Measurements from ENCODE around the gene ZXDB.
A peak's percentile ranks its signal among the peaks of the same experiment; 100 is the strongest.
"Not testable (repeated sequence)": the region's sequence is repeated elsewhere in the genome, so short reads cannot be mapped to it uniquely, and the experiment has no call there.

Gene ZXDB

DNA sequence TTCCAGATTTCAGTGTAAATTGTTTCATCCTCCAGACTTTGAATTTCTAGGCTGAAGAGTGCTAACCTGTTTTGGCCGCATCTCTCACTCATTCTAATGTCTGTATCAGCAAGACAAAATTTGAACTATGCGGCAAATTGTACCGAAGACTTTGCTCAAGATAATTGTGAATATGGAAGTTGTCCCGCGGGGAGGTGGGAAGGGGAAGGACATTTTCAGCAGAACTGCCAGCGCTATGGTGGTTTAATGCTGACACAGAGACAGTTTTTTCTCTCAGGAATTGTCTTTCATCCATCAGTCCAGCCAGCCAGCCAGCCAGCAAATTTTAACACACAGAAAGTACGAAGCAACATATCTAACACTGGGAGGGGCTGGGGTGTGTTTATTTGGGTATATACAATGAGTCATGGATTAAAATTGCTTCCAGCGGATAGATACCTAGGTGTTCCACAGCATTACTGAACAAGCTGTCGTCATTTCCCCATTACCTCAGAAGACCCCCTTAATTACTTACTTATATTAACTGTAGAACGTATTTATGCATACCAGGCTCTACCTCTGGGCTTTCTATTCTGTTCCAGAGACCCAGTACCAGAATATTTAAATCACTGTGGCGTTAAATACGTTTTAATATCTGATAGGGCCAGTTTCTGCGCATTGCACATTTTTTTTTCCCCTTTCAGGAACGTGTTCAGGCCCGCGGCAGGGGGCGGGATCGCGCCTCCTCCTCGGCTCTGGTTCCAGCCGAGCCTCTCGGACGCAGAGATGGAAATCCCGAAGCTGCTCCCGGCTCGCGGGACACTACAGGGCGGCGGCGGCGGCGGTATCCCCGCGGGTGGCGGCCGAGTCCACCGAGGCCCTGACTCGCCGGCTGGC, at the start of gene ZXDB:
Gene ZXDB, plus strand, starts transcription at position 728 of the 876 bp plus-strand sequence. Its CDS starts 38 bp downstream, at position 766.
- DNase-seq (ENCODE audit: extremely low read depth, low read depth), result not testable (repeated sequence)
- H3K4me3 ChIP-seq (replicated peaks; ENCODE audit: low read depth, low read length), result peak within 1 kb of the TSS; percentile 46

- TF ChIP-seq, protein P1, sequence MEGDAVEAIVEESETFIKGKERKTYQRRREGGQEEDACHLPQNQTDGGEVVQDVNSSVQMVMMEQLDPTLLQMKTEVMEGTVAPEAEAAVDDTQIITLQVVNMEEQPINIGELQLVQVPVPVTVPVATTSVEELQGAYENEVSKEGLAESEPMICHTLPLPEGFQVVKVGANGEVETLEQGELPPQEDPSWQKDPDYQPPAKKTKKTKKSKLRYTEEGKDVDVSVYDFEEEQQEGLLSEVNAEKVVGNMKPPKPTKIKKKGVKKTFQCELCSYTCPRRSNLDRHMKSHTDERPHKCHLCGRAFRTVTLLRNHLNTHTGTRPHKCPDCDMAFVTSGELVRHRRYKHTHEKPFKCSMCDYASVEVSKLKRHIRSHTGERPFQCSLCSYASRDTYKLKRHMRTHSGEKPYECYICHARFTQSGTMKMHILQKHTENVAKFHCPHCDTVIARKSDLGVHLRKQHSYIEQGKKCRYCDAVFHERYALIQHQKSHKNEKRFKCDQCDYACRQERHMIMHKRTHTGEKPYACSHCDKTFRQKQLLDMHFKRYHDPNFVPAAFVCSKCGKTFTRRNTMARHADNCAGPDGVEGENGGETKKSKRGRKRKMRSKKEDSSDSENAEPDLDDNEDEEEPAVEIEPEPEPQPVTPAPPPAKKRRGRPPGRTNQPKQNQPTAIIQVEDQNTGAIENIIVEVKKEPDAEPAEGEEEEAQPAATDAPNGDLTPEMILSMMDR (IDR thresholded peaks at IDR 0.05; ENCODE audit: low read depth, low read length, missing control alignments), result no peak
- no peak overlapping the region for H3K4me3 ChIP-seq (replicated peaks; ENCODE audit: low read depth, low read length)
- DNase-seq (ENCODE audit: extremely low read depth, low read depth), result no peak
Measured at GRCh38 chrX:57565198-57565597, 26.6 kb upstream of the ZXDB start.

- no peak overlapping the region for H3K4me3 ChIP-seq (replicated peaks; ENCODE audit: low read depth, low read length)
- TF ChIP-seq, protein P1 (IDR thresholded peaks at IDR 0.05; ENCODE audit: low read depth, low read length, missing control alignments), result peak; percentile 42
- DNase-seq (ENCODE audit: extremely low read depth, low read depth), result no peak
Measured at GRCh38 chrX:57573754-57574153, 18.1 kb upstream of the ZXDB start.

DNA sequence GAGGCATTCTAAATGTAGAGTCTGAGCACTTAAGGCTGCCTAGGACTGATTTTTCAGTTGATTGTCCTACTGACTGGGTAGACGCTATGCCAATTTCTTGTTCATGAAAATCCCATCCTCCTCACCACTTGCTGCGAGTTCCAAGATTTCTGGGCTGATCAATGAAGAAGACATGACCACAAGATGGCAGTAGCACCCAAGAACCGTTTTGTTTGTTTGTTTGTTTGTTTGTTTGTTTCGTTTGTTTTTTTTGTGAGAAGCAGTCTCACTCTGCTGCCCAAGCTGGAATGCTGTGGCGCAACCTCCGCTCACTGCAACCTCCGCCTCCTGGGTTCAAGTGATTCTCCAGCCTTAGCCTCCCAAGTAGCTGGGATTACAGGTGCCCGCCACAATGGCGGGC, 8.9 kb upstream of the ZXDB start:
- DNase-seq (ENCODE audit: extremely low read depth, low read depth); H3K4me3 ChIP-seq (replicated peaks; ENCODE audit: low read depth, low read length): not testable (repeated sequence)
- TF ChIP-seq, protein P1 (IDR thresholded peaks at IDR 0.05; ENCODE audit: low read depth, low read length, missing control alignments), result peak; percentile 27

GRCh38 chrX:57583477-57583876, 8.3 kb upstream of the ZXDB start:
- TF ChIP-seq, protein P1 (IDR thresholded peaks at IDR 0.05; ENCODE audit: low read depth, low read length, missing control alignments), result no peak
- no peak overlapping the region for H3K4me3 ChIP-seq (replicated peaks; ENCODE audit: low read depth, low read length)
- DNase-seq (ENCODE audit: extremely low read depth, low read depth), result no peak

GRCh38 chrX:57586360-57586759, 5.5 kb upstream of the ZXDB start:
- DNase-seq (ENCODE audit: extremely low read depth, low read depth), result no peak
- H3K4me3 ChIP-seq (replicated peaks; ENCODE audit: low read depth, low read length), result no peak overlapping the region
- TF ChIP-seq, protein P1 (IDR thresholded peaks at IDR 0.05; ENCODE audit: low read depth, low read length, missing control alignments), result no peak

DNA sequence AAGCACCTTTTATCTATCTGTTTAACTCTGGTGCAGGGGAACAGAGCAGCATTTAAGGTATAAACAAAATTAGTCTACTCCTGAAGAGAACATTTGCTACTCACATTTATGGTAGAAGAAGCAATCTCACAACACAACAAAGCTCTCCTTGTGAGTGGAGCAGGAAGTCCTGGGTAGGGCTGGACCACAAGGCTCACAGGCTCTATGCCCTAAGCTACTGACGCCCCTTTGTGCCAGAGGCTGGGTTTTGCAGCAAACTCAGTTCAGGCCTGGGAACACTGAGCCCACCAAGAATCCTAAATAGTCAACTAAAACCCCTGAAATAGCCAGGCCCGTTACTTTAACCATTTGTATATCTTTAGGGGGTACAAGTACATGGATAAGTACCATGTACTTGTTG, 4.7 kb upstream of the ZXDB start:
- TF ChIP-seq, protein P1 (IDR thresholded peaks at IDR 0.05; ENCODE audit: low read depth, low read length, missing control alignments), result no peak
- no peak for DNase-seq (ENCODE audit: extremely low read depth, low read depth)
- H3K4me3 ChIP-seq (replicated peaks; ENCODE audit: low read depth, low read length), result no peak overlapping the region
